ENCODE results near the gene ANKRD11.

- TF ChIP-seq CTCF (IDR thresholded peaks at IDR 0.05) = no peak
- TF ChIP-seq POLR2A (IDR thresholded peaks at IDR 0.05) = no peak
Observed at GRCh38 chr16:89460556-89460955, 29.8 kb downstream of the ANKRD11 start.
